Cardiac fibroblast (primary cell): Measurements from ENCODE around the gene RAB2B.

Experiments used
- DNase-seq, 2 donors: peaks; one replicate each; pipeline versions ENCODE4 v3.0.0 to v3.0.0-alpha.2; 2010; ENCODE audit warnings: low read depth in 2 of 2
- H3K4me3 ChIP-seq, 2 donors: replicated peaks in 1 of 2; 1 replicate in 1 of 2; 2 replicates in 1 of 2; pipeline ENCODE4 v1.5.1; 2011; ENCODE audit warnings: low read depth in 2 of 2, low read length in 2 of 2, mild to moderate bottlenecking in 2 of 2, moderate library complexity in 1 of 2
- CTCF ChIP-seq: IDR thresholded peaks from one replicate; pipeline ENCODE4 v1.5.1; 2011; ENCODE audit warnings: low read depth, mild to moderate bottlenecking, low read length, inconsistent platforms

RAB2B gene

GRCh38 chr14:21486640-21487087, 9.9 kb upstream of the RAB2B start:
- H3K4me3 ChIP-seq, result no peak overlapping the region
- no peak for TF ChIP-seq CTCF
- peak; percentile 59 to 75 for DNase-seq

GRCh38 chr14:21476523-21476924, 235 bp downstream of the RAB2B start:
- no peak for TF ChIP-seq CTCF
- peak overlapping the region; percentile 60 to 96 for H3K4me3 ChIP-seq
- DNase-seq, result peak in 1 of 2 donors; percentile 77

- no peak for DNase-seq
- peak overlapping the region; percentile 60 to 96 for H3K4me3 ChIP-seq
- TF ChIP-seq CTCF, result no peak
Observed at GRCh38 chr14:21475767-21476522, 814 bp downstream of the RAB2B start.

- no peak overlapping the region for H3K4me3 ChIP-seq
- no peak for TF ChIP-seq CTCF
- peak; percentile 90 to 96 for DNase-seq
Observed at GRCh38 chr14:21467616-21468015, 9.1 kb downstream of the RAB2B start.

- DNase-seq, result peak; percentile 100
- TF ChIP-seq CTCF, result peak; percentile 51
- peak within 1 kb of the TSS; percentile 82 to 91 for H3K4me3 ChIP-seq
Observed at GRCh38 chr14:21455912-21456667, 20.7 kb downstream of the RAB2B start, which contains the start of gene CHD8. CHD8 (minus strand) TSS chr14:21456123; CDS start chr14:21431643, 24,480 bp downstream.

- peak in 1 of 2 donors; percentile 31 for DNase-seq
- H3K4me3 ChIP-seq, result peak overlapping the region; percentile 82 to 91
- TF ChIP-seq CTCF, result no peak
Observed at GRCh38 chr14:21455592-21455911, 21.2 kb downstream of the RAB2B start.
